K562 (cell line): ENCODE results near the gene ERN1. TPM values are rescaled to one million over a fixed set of nuclear protein-coding genes. Genes with fewer than 3 reads are reported as not detected.

Experiments
- ATAC-seq: fragments of 200-7000 bp; cut with Tn5 transposase; 3 replicates; pipeline ENCODE4 v1.9.1; 2020; ENCODE audit warnings: moderate library complexity
- BruUV-seq: library from RNA; stranded (reverse); fragments of 400-500 nt; replicated peaks from 2 replicates; lab custom pipeline; 2021; lab: Mats Ljungman, UMichigan
- CTCF ChIA-PET: fragments of 300-600 bp; formaldehyde crosslinking; extraction: SDS; loops from one replicate; lab custom pipeline; 2021; ENCODE audit warnings: low intra/inter-chr PET ratio; lab: Yijun Ruan, JAX
- POLR2A ChIA-PET: fragments of 300-600, 350-650 bp; sonication (Branson Sonifier 250); formaldehyde crosslinking; extraction: SDS; loops from one replicate; lab custom pipeline; 2021; ENCODE audit warnings: antibody characterized with exemption, inconsistent platforms; lab: Yijun Ruan, JAX
- DNase-seq, 4 experiments: peaks; one replicate each; pipeline versions ENCODE4 v3.0.0 to v3.0.0-alpha.2; 2011 to 2018; ENCODE audit warnings: low spot score in 3 of 4, mixed read lengths in 3 of 4; ENCODE audit errors: extremely low read depth in 1 of 4
- FAIRE-seq: peaks from 2 replicates; lab custom pipeline; 2011; peaks lifted over from hg19 to GRCh38; lab: Jason Lieb, UNC
- H2AFZ ChIP-seq: 2 replicates; pipeline ENCODE4 v1.6.0; 2011; ENCODE audit warnings: low read depth, low read length, control low read depth, inconsistent platforms
- H3K27ac ChIP-seq: fragments of 200-600 bp; 3 replicates; pipeline ENCODE4 v1.8.0; 2011; ENCODE audit warnings: low read depth, mild to moderate bottlenecking, control low read depth, inconsistent platforms, low read length, moderate library complexity, mixed read lengths; ENCODE audit errors: extremely low read depth
- H3K27me3 ChIP-seq, 2 experiments: fragments of 300-600 bp in 1 of 2; 2 replicates in 1 of 2; 3 replicates in 1 of 2; pipeline versions ENCODE4 v1.6.0 to v1.8.0; 2011; ENCODE audit warnings: inconsistent platforms in 2 of 2, low read length in 2 of 2, mild to moderate bottlenecking in 1 of 2, mixed read lengths in 1 of 2, moderate library complexity in 1 of 2; ENCODE audit not compliant: control insufficient read depth in 2 of 2, insufficient read depth in 2 of 2
- H3K36me3 ChIP-seq: fragments of 300-600 bp; 3 replicates; pipeline ENCODE4 v1.8.0; 2011; ENCODE audit warnings: mild to moderate bottlenecking, low read length, inconsistent platforms; ENCODE audit not compliant: control insufficient read depth, insufficient read depth
- H3K4me1 ChIP-seq, 2 experiments: fragments of 200-600 bp in 1 of 2; replicated peaks in 1 of 2; 2 replicates in 1 of 2; 3 replicates in 1 of 2; pipeline versions ENCODE4 v1.5.1 to v1.8.0; 2011; ENCODE audit warnings: inconsistent platforms in 2 of 2, low read length in 2 of 2, mild to moderate bottlenecking in 1 of 2, mixed read lengths in 1 of 2, moderate library complexity in 1 of 2; ENCODE audit not compliant: control insufficient read depth in 2 of 2, insufficient read depth in 2 of 2
- H3K4me2 ChIP-seq: 2 replicates; pipeline ENCODE4 v1.6.1; 2011; ENCODE audit warnings: low read length, control low read depth, inconsistent platforms, mixed read lengths; ENCODE audit not compliant: insufficient read depth
- H3K4me3 ChIP-seq: fragments of 200-600 bp; sonication (generic), shearing (Covaris generic); 2 replicates; pipeline ENCODE4 v1.5.1; 2016; ENCODE audit warnings: control low read depth, inconsistent platforms
- H3K79me2 ChIP-seq: fragments of 200-600 bp; 3 replicates; pipeline ENCODE4 v1.8.0; 2011; ENCODE audit warnings: low read length, inconsistent platforms; ENCODE audit not compliant: control insufficient read depth, insufficient read depth
- H3K9ac ChIP-seq, 2 experiments: 2 replicates each; pipeline versions ENCODE4 v1.6.0 to v1.6.1; 2011; ENCODE audit warnings: low read depth in 2 of 2, low read length in 2 of 2, control low read depth in 1 of 2, inconsistent platforms in 1 of 2, mild to moderate bottlenecking in 1 of 2, mixed read lengths in 1 of 2; ENCODE audit not compliant: insufficient read depth in 1 of 2
- H3K9me1 ChIP-seq: one replicate; pipeline ENCODE4 v1.6.0; 2011; ENCODE audit warnings: inconsistent platforms, mild to moderate bottlenecking, low read length, moderate library complexity; ENCODE audit not compliant: control insufficient read depth, insufficient read depth
- H3K9me3 ChIP-seq: replicated peaks from 2 replicates; pipeline ENCODE4 v1.5.1; 2011; ENCODE audit warnings: low read depth, low read length, inconsistent platforms; ENCODE audit not compliant: control insufficient read depth, insufficient read depth
- H4K20me1 ChIP-seq: replicated peaks from 2 replicates; pipeline ENCODE4 v1.6.1; 2011; ENCODE audit warnings: low read length, inconsistent platforms, mixed read lengths; ENCODE audit not compliant: control insufficient read depth, insufficient read depth
- E2F3 ChIP-seq: fragments of 250-450 bp; sonication (Bioruptor Pico); IDR thresholded peaks from 2 replicates; pipeline ENCODE4 v1.4.0; 2020; ENCODE audit warnings: mild to moderate bottlenecking
- HMG20A ChIP-seq: fragments of 450-650 bp; formaldehyde crosslinking; conservative IDR thresholded peaks from 2 replicates; pipeline ENCODE4 v1.4.0; 2020; ENCODE audit warnings: mild to moderate bottlenecking, mixed read lengths
- IRF9 ChIP-seq: fragments of 450-650 bp; IDR thresholded peaks from 2 replicates; pipeline ENCODE4 v1.6.1; 2016; ENCODE audit warnings: missing biosample characterization, missing genetic modification characterization
- MXD1 ChIP-seq: fragments of 250-450 bp; sonication (Bioruptor Pico); IDR thresholded peaks from 2 replicates; pipeline ENCODE4 v1.8.0; 2021; ENCODE audit warnings: borderline replicate concordance, mild to moderate bottlenecking, moderate library complexity; ENCODE audit not compliant: poor library complexity, severe bottlenecking
- PCBP2 ChIP-seq: fragments of 200-400 bp; formaldehyde crosslinking; IDR thresholded peaks from 2 replicates; pipeline ENCODE4 v1.6.1; 2018; ENCODE audit warnings: low read length, low read depth, mild to moderate bottlenecking, moderate library complexity; ENCODE audit not compliant: poor library complexity, severe bottlenecking
- POLR2AphosphoS2 ChIP-seq: IDR thresholded peaks from 2 replicates; pipeline ENCODE4 v1.6.1; 2012; ENCODE audit warnings: low read length, improper control_type of control experiment
- RBFOX2 ChIP-seq: fragments of 200-400 bp; formaldehyde crosslinking; IDR thresholded peaks from 2 replicates; pipeline ENCODE4 v1.6.1; 2017; ENCODE audit warnings: low read depth, mild to moderate bottlenecking, low read length, moderate library complexity
- TBP ChIP-seq: optimal IDR thresholded peaks from 2 replicates; pipeline ENCODE3; 2011; ENCODE audit warnings: low read depth, low read length, improper control_type of control experiment
- WGBS: fragments of 100-300 bp; shearing (Covaris generic); methylation state at CpG from one replicate; pipeline ENCODE4 v1.1.6; 2016; ENCODE audit warnings: low coverage, mixed read lengths; ENCODE audit not compliant: insufficient coverage; ENCODE audit errors: missing lambda C conversion rate; 5-methylcytosine and 5-hydroxymethylcytosine counted together
- in situ Hi-C: fragments of 300-500 bp; cut with MboI; formaldehyde crosslinking; loops from 4 replicates; pipeline ENCODE4 v1.15.0; 2018; ENCODE audit warnings: inconsistent platforms, mixed read lengths
- intact Hi-C: fragments of 100-400 bp; cut with micrococcal nuclease; formaldehyde crosslinking; loops from 2 replicates; pipeline ENCODE4 v1.14.2; 2022
- polyA plus RNA-seq, 8 experiments: library from polyadenylated mRNA; depleted of rRNA in 4 of 8; stranded (reverse) in 5 of 8; unstranded in 3 of 8; fragments of >200 nt; fragmentation: Nextera tagmentation in 2 of 8; fragmentation: Illumina TruSeq in 1 of 8; extraction: Ambion mirVana in 2 of 8; extraction: Trizol in 1 of 8; gene quantifications; 2 replicates each; pipeline versions ENCODE4 v1.2.1 to v1.2.3, GENCODE V29; 2011 to 2014; ENCODE audit warnings: inconsistent platforms in 1 of 8, missing spikeins in 1 of 8
- total RNA-seq, 7 experiments: library from RNA; depleted of rRNA in 6 of 7; stranded (reverse); fragments of >200 nt in 6 of 7; fragmentation: Illumina TruSeq in 2 of 7; extraction: Trizol in 2 of 7; gene quantifications; 2 replicates each; pipeline versions ENCODE4 v1.2.1 to v1.2.3, GENCODE V29; 2011 to 2021; ENCODE audit warnings: low replicate concordance in 1 of 7

Gene ERN1
- total and polyA plus RNA-seq, 9 of the 15 experiments (the other 6 are each of a cell fraction or from before 2014, with no cell fraction given), result 2.1 to 22.5 (median 7.3) TPM

DNA sequence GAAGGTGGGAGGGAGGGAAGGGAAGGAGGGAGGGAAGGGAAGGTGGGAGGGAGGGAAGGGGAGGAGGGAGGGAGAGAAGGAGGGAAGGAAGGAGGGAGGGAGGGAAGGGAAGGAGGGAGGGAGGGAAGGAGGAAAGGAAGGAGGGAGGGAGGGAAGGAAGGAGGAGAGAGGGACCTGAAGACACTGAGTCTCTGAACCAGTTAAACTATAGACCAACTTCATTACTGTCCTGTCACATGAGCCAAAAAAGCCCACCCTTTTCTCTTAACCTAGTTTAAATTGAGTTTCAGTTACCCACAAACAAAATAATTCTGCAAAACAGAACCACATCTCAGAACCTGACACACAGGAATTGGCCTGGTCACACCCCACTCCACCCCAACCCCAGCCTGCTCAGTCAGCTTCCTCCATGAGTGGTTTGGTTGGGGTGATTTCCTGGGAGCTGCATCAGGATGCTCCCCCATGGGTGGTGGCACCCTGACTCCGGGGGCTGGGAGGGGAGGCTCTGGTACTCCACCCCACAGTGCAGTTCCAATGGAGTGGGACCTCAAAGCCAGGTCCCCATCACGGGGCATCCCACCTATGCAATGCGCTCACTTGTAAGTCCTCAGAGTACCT lies 136.5 kb downstream of the ERN1 start:
- H3K27ac ChIP-seq, result no peak overlapping the region
- H3K27me3 ChIP-seq, result peaks cover 12 to 28% of the 10 kb centered on the region in 2 experiments; a peak in 4 of 5 replicates
- DNase-seq (no peak), ATAC-seq (no peak), FAIRE-seq (no peak)
- H3K4me1 ChIP-seq, result peaks cover 5 to 30% of the 10 kb centered on the region in 2 experiments
- intact Hi-C loops (loop anchor here (5.0 kb wide), 2 partner anchors 34 to 46 kb away; no protein-coding TSS in a partner anchor), in situ Hi-C loops (no loop called here)
- no peaks in the 10 kb centered on the region for H3K9me3 ChIP-seq
- no peaks in the 10 kb centered on the region for H3K9me1 ChIP-seq
- no peak overlapping the region for H3K4me3 ChIP-seq
- TF ChIP-seq MXD1 (CRISPR knock-in tag) (no peak), TBP (no peak), HMG20A (CRISPR knock-in tag) (no peak), IRF9 (tag) (no peak), PCBP2 (peak; percentile 65), RBFOX2 (no peak), E2F3 (CRISPR knock-in tag) (no peak), POLR2AphosphoS2 (no peak)
- ChIA-PET CTCF (no interaction called here), POLR2A (interaction anchor here (0.5 to 2.0 kb wide), 2 partner anchors 13 to 19 kb away, joined by 3 to 6 read pairs; no protein-coding TSS in a partner anchor)
- WGBS, result 6% methylated on average over 3 of the region's 3 CpGs
- H3K79me2 ChIP-seq, result no peaks in the 10 kb centered on the region
- no peak overlapping the region for H3K4me2 ChIP-seq
- no peaks in the 10 kb centered on the region for H3K36me3 ChIP-seq
- H4K20me1 ChIP-seq, result no peaks in the 10 kb centered on the region
- no TSS peak for BruUV-seq
- peak overlapping the region in 1 of 2 experiments; percentile 42; a peak in 1 of 4 replicates for H3K9ac ChIP-seq
- no peak overlapping the region for H2AFZ ChIP-seq
